ENCODE measurements around the gene PLK2.

DNA sequence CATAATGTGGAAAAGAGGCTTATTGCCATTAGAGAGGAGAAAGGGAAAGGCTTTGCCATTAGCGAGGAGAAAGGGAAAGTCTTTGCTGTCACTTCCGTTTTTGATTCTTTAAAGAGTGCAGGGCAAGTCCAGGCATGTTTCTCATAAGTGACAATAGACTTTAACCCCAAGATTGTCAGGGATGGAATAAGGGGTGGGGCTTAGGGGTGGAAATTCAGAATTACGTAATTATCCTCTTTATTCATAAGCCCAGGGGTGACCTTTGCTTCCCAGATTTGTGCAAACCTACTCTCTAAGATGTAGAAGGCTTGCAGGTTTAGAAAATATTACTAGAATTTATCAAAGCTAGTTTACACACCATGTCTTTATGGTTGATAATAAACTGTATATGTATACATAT lies 2.3 kb upstream of the PLK2 start:
- TF ChIP-seq ZC3H10 (CRISPR knock-in tag; IDR thresholded peaks at IDR 0.05) (no peak), ARNTL (CRISPR knock-in tag; IDR thresholded peaks at IDR 0.05; ENCODE audit: borderline replicate concordance, low read depth) (no peak), ISL1 (CRISPR knock-in tag; IDR thresholded peaks at IDR 0.05) (no peak), CSDC2 (CRISPR knock-in tag; IDR thresholded peaks at IDR 0.05) (0 out of 2 replicates have a peak, but pooled peaks have one; percentile 50)
- TF ChIP-seq, protein P1, sequence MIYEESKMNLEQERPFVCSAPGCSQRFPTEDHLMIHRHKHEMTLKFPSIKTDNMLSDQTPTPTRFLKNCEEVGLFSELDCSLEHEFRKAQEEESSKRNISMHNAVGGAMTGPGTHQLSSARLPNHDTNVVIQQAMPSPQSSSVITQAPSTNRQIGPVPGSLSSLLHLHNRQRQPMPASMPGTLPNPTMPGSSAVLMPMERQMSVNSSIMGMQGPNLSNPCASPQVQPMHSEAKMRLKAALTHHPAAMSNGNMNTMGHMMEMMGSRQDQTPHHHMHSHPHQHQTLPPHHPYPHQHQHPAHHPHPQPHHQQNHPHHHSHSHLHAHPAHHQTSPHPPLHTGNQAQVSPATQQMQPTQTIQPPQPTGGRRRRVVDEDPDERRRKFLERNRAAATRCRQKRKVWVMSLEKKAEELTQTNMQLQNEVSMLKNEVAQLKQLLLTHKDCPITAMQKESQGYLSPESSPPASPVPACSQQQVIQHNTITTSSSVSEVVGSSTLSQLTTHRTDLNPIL (CRISPR knock-in tag; IDR thresholded peaks at IDR 0.05; ENCODE audit: low read depth), result no peak
- TF ChIP-seq, protein P2, sequence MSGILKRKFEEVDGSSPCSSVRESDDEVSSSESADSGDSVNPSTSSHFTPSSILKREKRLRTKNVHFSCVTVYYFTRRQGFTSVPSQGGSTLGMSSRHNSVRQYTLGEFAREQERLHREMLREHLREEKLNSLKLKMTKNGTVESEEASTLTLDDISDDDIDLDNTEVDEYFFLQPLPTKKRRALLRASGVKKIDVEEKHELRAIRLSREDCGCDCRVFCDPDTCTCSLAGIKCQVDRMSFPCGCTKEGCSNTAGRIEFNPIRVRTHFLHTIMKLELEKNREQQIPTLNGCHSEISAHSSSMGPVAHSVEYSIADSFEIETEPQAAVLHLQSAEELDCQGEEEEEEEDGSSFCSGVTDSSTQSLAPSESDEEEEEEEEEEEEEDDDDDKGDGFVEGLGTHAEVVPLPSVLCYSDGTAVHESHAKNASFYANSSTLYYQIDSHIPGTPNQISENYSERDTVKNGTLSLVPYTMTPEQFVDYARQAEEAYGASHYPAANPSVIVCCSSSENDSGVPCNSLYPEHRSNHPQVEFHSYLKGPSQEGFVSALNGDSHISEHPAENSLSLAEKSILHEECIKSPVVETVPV (CRISPR knock-in tag; IDR thresholded peaks at IDR 0.05), result no peak
- TF ChIP-seq, protein P3, sequence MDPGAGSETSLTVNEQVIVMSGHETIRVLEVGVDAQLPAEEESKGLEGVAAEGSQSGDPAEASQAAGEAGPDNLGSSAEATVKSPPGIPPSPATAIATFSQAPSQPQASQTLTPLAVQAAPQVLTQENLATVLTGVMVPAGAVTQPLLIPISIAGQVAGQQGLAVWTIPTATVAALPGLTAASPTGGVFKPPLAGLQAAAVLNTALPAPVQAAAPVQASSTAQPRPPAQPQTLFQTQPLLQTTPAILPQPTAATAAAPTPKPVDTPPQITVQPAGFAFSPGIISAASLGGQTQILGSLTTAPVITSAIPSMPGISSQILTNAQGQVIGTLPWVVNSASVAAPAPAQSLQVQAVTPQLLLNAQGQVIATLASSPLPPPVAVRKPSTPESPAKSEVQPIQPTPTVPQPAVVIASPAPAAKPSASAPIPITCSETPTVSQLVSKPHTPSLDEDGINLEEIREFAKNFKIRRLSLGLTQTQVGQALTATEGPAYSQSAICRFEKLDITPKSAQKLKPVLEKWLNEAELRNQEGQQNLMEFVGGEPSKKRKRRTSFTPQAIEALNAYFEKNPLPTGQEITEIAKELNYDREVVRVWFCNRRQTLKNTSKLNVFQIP (CRISPR knock-in tag; IDR thresholded peaks at IDR 0.05; ENCODE audit: borderline replicate concordance, low read depth), result no peak
